Gastrocnemius medialis (tissue), 4 donors: ENCODE measurements around the gene SH3PXD2B.

ENCODE experiments used
- CTCF ChIP-seq, 5 experiments: fragments of 450-650 bp in 3 of 5; fragments of 200-600 bp in 2 of 5; sonication (generic) in 2 of 5; IDR thresholded peaks in 4 of 5; conservative IDR thresholded peaks in 1 of 5; 1 replicate in 4 of 5; 2 replicates in 1 of 5; pipeline ENCODE4 v1.5.1; 2016 to 2019; ENCODE audit warnings: antibody characterized with exemption in 5 of 5, mild to moderate bottlenecking in 3 of 5, moderate library complexity in 3 of 5
- POLR2A ChIP-seq, 2 donors: fragments of 450-650 bp; IDR thresholded peaks; one replicate each; pipeline ENCODE4 v1.6.1; 2017; ENCODE audit warnings: antibody characterized with exemption in 2 of 2, mild to moderate bottlenecking in 2 of 2, moderate library complexity in 2 of 2

DNA sequence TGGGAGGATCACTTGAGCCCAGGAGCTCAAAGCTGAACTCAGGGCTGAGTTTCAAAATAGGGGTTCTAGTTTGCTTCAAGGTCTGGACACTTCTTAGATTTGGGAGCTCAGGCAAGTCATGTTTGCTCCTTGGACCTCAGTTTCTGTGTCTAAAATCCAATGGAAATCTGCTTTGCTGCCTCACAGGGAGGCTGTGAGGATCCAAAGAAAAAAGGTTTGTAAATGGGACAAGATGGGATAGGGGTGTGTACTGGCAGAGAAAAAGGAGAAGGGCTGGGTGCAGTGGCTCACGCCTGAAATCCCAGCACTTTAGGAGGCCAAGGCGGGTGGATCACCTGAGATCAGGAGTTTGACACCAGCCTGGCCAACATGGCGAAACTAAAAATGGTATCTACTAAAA lies 39.6 kb upstream of the SH3PXD2B start:
- no peak for TF ChIP-seq CTCF (IDR thresholded peaks at IDR 0.05 in 4 of 5, conservative IDR thresholded peaks at IDR 0.05 in 1 of 5)
- no peak for TF ChIP-seq POLR2A (IDR thresholded peaks at IDR 0.05)
